HG02610 (cell line): ENCODE measurements around the gene SSH3.
"Not testable (repeated sequence)": the region's sequence is repeated elsewhere in the genome, so short reads cannot be mapped to it uniquely, and the experiment has no call there.

ENCODE experiments used
- ATAC-seq: cut with Tn5 transposase; IDR thresholded peaks from one replicate; pipeline ENCODE4 v1.9.1; 2021; ENCODE audit warnings: mild to moderate bottlenecking, moderate library complexity; ENCODE audit not compliant: unreplicated experiment

SSH3 gene

GRCh38 chr11:67310246-67311050 is 7.1 kb downstream of the SSH3 start:
- ATAC-seq = no peak

GRCh38 chr11:67311051-67311555 is 7.8 kb downstream of the SSH3 start:
- no peak for ATAC-seq

- no peak for ATAC-seq
These were observed 8.3 kb downstream of the SSH3 start for GRCh38 chr11:67311556-67312082.

- no peak for ATAC-seq
These were observed 9.1 kb downstream of the SSH3 start for GRCh38 chr11:67312187-67313021.

GRCh38 chr11:67313125-67313890 is 10.0 kb downstream of the SSH3 start:
- ATAC-seq = no peak

- no peak for ATAC-seq
These were observed 10.9 kb downstream of the SSH3 start for GRCh38 chr11:67314218-67314617.

GRCh38 chr11:67315325-67315909 is 12.1 kb downstream of the SSH3 start:
- ATAC-seq = no peak

GRCh38 chr11:67316882-67317204 is 13.5 kb downstream of the SSH3 start:
- ATAC-seq = no peak

GRCh38 chr11:67317205-67317887 is 14.0 kb downstream of the SSH3 start:
- ATAC-seq = peak; percentile 71

GRCh38 chr11:67317888-67318555 is 14.7 kb downstream of the SSH3 start:
- ATAC-seq = peak; percentile 19

- not testable (repeated sequence) for ATAC-seq
These were observed 15.5 kb downstream of the SSH3 start for GRCh38 chr11:67318876-67319275.

GRCh38 chr11:67320011-67320410 is 16.7 kb downstream of the SSH3 start:
- ATAC-seq = no peak

- no peak for ATAC-seq
These were observed 17.4 kb downstream of the SSH3 start for GRCh38 chr11:67320691-67321090.

- ATAC-seq = no peak
These were observed 18.1 kb downstream of the SSH3 start for GRCh38 chr11:67321313-67321871.

- no peak for ATAC-seq
These were observed 18.7 kb downstream of the SSH3 start for GRCh38 chr11:67322049-67322448.

- ATAC-seq = no peak
These were observed 20.2 kb downstream of the SSH3 start for GRCh38 chr11:67323526-67323925.

- ATAC-seq = no peak
These were observed 28.9 kb downstream of the SSH3 start for GRCh38 chr11:67332081-67332691.

- no peak for ATAC-seq
These were observed 33.9 kb downstream of the SSH3 start for GRCh38 chr11:67337257-67337656.

- ATAC-seq = no peak
These were observed 40.9 kb downstream of the SSH3 start for GRCh38 chr11:67344264-67344663.
